Measurements from ENCODE around the gene NTNG2. TPM values are rescaled to one million over a fixed set of nuclear protein-coding genes. Genes with fewer than 3 reads are reported as not detected.
A peak's percentile ranks its signal among the peaks of the same experiment; 100 is the strongest.

Gene NTNG2
- total RNA-seq, 3 donors from 2014 or later, result 0.41 to 0.73 (median 0.43) TPM

DNA sequence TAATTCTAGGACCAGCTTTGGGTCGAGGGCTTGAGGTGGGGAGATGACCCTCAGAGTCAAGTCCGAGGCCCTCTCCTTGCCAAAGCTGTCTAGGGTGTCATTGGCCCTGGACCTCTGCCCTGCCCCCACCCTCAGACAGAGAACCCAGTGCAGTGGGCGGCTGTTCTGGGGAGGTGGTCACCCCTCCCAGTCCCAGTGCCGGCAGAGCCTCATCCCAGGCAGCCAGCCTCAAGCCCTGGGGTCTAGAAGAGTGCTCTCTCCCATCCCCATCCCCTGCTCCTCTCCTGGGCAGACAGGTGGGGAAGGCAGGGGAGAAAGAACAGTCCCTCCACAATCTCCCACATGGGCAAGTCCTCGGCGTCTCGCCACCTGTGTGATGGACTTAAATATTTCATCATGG lies 7.0 kb downstream of the NTNG2 start:
- DNase-seq (no peak), ATAC-seq (no peak)
- no peak overlapping the region for H3K4me3 ChIP-seq
- TF ChIP-seq, protein P1, sequence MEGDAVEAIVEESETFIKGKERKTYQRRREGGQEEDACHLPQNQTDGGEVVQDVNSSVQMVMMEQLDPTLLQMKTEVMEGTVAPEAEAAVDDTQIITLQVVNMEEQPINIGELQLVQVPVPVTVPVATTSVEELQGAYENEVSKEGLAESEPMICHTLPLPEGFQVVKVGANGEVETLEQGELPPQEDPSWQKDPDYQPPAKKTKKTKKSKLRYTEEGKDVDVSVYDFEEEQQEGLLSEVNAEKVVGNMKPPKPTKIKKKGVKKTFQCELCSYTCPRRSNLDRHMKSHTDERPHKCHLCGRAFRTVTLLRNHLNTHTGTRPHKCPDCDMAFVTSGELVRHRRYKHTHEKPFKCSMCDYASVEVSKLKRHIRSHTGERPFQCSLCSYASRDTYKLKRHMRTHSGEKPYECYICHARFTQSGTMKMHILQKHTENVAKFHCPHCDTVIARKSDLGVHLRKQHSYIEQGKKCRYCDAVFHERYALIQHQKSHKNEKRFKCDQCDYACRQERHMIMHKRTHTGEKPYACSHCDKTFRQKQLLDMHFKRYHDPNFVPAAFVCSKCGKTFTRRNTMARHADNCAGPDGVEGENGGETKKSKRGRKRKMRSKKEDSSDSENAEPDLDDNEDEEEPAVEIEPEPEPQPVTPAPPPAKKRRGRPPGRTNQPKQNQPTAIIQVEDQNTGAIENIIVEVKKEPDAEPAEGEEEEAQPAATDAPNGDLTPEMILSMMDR (IDR thresholded peaks at IDR 0.05), result no peak
- no peaks in the 10 kb centered on the region for H3K36me3 ChIP-seq (ENCODE audit: low read depth)
- intact Hi-C loops (cut with DNase I, micrococcal nuclease), result no loop called here
- H3K9me3 ChIP-seq, result no peaks in the 10 kb centered on the region
- H3K4me1 ChIP-seq (ENCODE audit: low read depth), result peaks cover under 1% of the 10 kb centered on the region

GRCh38 chr9:132169672-132170392 lies 8.0 kb downstream of the NTNG2 start:
- Histone ChIP-seq H3K36me3 (ENCODE audit: low read depth) (no peaks in the 10 kb centered on the region), H3K9me3 (no peaks in the 10 kb centered on the region), H3K4me1 (ENCODE audit: low read depth) (no peaks in the 10 kb centered on the region), H3K4me3 (no peak overlapping the region)
- intact Hi-C loops (cut with DNase I, micrococcal nuclease), result no loop called here
- DNase-seq (peak; percentile 48 to 63 (median 55)), ATAC-seq (peak; percentile 72)
- TF ChIP-seq, protein P1 (IDR thresholded peaks at IDR 0.05), result peak; percentile 53

- Histone ChIP-seq H3K4me1 (ENCODE audit: low read depth) (no peaks in the 10 kb centered on the region), H3K9me3 (no peaks in the 10 kb centered on the region), H3K36me3 (ENCODE audit: low read depth) (no peaks in the 10 kb centered on the region), H3K4me3 (no peak overlapping the region)
- no peak for ATAC-seq
- TF ChIP-seq, protein P1 (IDR thresholded peaks at IDR 0.05), result no peak
- DNase-seq, result no peak
- intact Hi-C loops (cut with DNase I, micrococcal nuclease), result no loop called here
These were observed 9.8 kb downstream of the NTNG2 start for GRCh38 chr9:132171702-132172101.

GRCh38 chr9:132172185-132172584 lies 10.3 kb downstream of the NTNG2 start:
- no peak for ATAC-seq
- TF ChIP-seq, protein P1 (IDR thresholded peaks at IDR 0.05), result no peak
- Histone ChIP-seq H3K4me1 (ENCODE audit: low read depth) (no peaks in the 10 kb centered on the region), H3K4me3 (no peak overlapping the region), H3K9me3 (no peaks in the 10 kb centered on the region), H3K36me3 (ENCODE audit: low read depth) (no peaks in the 10 kb centered on the region)
- DNase-seq, result no peak
- intact Hi-C loops (cut with DNase I, micrococcal nuclease), result no loop called here

DNA sequence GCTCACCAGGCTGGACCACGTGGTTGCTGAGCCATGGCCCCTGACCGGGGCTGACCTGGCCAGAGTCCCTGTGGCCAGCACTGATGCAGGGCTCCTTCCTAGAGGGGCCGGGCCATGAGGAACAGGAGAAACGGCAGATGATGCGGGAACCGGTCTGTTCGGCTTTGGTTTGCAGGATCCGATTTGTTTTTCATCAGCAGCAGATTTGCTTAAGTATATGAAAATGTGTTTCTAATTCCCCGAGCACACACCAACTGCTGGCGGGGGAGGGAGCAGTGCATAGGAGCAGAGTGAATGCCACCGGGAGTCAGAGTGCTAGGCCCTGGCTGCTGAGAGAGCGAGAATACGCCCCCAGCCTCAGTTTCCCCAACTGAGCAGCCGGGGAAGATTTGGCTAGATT lies 13.6 kb downstream of the NTNG2 start:
- Histone ChIP-seq H3K4me3 (no peak overlapping the region), H3K4me1 (ENCODE audit: low read depth) (no peaks in the 10 kb centered on the region), H3K9me3 (no peaks in the 10 kb centered on the region), H3K36me3 (ENCODE audit: low read depth) (no peaks in the 10 kb centered on the region)
- intact Hi-C loops (cut with DNase I, micrococcal nuclease), result no loop called here
- ATAC-seq (no peak), DNase-seq (no peak)
- TF ChIP-seq, protein P1 (IDR thresholded peaks at IDR 0.05), result no peak
